BJ (cell line): Measurements from ENCODE around the gene ZBTB32. TPM values are rescaled to one million over a fixed set of nuclear protein-coding genes. Genes with fewer than 3 reads are reported as not detected.
"Not testable (repeated sequence)": the region's sequence is repeated elsewhere in the genome, so short reads cannot be mapped to it uniquely, and the experiment has no call there.

Experiments
- CTCF ChIA-PET: fragments of 350-600 bp; formaldehyde crosslinking; extraction: SDS; loops from one replicate; lab custom pipeline; 2021; ENCODE audit warnings: antibody characterized with exemption, inconsistent platforms; lab: Yijun Ruan, JAX
- POLR2A ChIA-PET: fragments of 300-600 bp; sonication (Branson Sonifier 250); formaldehyde crosslinking; extraction: SDS; loops from one replicate; lab custom pipeline; 2021; ENCODE audit warnings: antibody characterized with exemption; lab: Charles Lee
- DNase-seq: peaks from one replicate; pipeline ENCODE4 v3.0.0-alpha.2; 2011; ENCODE audit warnings: low read depth
- H3K27me3 ChIP-seq: 2 replicates; pipeline ENCODE4 v1.6.0; 2011; ENCODE audit warnings: low read length; ENCODE audit not compliant: control insufficient read depth, insufficient read depth
- H3K36me3 ChIP-seq: 2 replicates; pipeline ENCODE4 v1.5.1; 2011; ENCODE audit warnings: low read length; ENCODE audit not compliant: control insufficient read depth, insufficient read depth
- H3K4me3 ChIP-seq: 2 replicates; pipeline ENCODE4 v1.5.1; 2011; ENCODE audit warnings: low read depth, mild to moderate bottlenecking, control low read depth, low read length
- polyA plus RNA-seq: library from polyadenylated mRNA; depleted of rRNA; stranded (reverse); fragments of >200 nt; gene quantifications from 2 replicates; pipeline ENCODE4 v1.2.3, GENCODE V29; 2011
- TF ChIP-seq, protein P1 (sequence below): IDR thresholded peaks from 2 replicates; pipeline ENCODE4 v1.5.1; 2011; ENCODE audit warnings: low read depth, mild to moderate bottlenecking, control low read depth, inconsistent platforms, low read length, moderate library complexity; ENCODE audit not compliant: insufficient read depth

Gene ZBTB32
- polyA plus RNA-seq, 1 experiment = not detected

DNA sequence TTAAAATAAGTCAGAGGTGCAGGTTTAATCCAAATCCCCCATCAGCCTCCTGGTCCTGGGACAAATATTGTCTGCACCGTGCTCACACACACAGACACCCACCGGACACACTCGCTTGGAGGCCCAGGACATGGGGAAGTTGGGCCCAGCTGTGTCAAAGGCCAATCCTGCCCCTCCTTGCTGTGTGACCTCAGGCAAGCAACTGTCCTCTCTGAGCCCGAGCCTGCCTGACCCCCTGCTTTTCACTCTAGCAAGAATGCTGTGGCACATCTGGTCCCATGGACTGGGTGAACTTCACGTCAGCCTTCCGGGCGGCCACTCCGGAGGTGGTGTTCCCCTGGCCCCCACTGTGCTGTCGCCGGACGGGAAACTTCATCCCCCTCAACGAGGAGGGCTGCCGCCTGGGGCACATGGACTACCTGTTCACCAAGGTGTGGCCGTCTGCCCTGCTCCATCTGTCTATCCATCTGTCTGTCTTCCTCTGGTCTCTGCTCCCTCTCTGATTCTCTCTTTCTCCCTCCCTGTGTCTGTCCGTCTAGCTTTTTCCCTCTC is 28.7 kb upstream of the ZBTB32 start:
- TF ChIP-seq, protein P1, sequence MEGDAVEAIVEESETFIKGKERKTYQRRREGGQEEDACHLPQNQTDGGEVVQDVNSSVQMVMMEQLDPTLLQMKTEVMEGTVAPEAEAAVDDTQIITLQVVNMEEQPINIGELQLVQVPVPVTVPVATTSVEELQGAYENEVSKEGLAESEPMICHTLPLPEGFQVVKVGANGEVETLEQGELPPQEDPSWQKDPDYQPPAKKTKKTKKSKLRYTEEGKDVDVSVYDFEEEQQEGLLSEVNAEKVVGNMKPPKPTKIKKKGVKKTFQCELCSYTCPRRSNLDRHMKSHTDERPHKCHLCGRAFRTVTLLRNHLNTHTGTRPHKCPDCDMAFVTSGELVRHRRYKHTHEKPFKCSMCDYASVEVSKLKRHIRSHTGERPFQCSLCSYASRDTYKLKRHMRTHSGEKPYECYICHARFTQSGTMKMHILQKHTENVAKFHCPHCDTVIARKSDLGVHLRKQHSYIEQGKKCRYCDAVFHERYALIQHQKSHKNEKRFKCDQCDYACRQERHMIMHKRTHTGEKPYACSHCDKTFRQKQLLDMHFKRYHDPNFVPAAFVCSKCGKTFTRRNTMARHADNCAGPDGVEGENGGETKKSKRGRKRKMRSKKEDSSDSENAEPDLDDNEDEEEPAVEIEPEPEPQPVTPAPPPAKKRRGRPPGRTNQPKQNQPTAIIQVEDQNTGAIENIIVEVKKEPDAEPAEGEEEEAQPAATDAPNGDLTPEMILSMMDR = no peak
- ChIA-PET POLR2A (no interaction called here), CTCF (no interaction called here)
- H3K36me3 ChIP-seq = no peaks in the 10 kb centered on the region
- H3K4me3 ChIP-seq = no peak overlapping the region
- no peaks in the 10 kb centered on the region for H3K27me3 ChIP-seq
- no peak for DNase-seq

DNA sequence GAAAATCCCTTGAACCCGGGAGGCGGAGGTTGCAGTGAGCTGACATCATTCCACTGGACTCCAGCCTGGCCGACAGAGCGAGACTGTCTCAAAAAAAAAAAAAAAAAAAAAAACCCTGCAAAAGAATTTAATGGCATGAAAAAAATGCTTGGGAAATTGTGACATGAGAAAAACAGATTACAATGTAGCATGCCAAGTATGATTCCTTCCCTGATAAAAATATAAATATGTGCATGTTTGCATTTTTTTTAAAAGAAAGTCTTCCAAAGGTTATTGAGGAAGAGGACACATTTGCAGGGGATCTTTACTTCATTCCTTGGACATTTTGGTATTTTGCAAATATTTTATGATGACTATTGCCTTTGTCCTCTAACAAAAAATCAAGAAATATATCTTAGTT is 14.5 kb upstream of the ZBTB32 start:
- no peak for DNase-seq
- no peak overlapping the region for H3K4me3 ChIP-seq
- no peaks in the 10 kb centered on the region for H3K36me3 ChIP-seq
- POLR2A ChIA-PET = no interaction called here
- TF ChIP-seq, protein P1 = no peak
- no peaks in the 10 kb centered on the region for H3K27me3 ChIP-seq
- CTCF ChIA-PET = interaction anchor here (1.0 kb wide), 1 partner anchor 130 kb away, joined by 3 read pairs; no protein-coding TSS in a partner anchor

DNA sequence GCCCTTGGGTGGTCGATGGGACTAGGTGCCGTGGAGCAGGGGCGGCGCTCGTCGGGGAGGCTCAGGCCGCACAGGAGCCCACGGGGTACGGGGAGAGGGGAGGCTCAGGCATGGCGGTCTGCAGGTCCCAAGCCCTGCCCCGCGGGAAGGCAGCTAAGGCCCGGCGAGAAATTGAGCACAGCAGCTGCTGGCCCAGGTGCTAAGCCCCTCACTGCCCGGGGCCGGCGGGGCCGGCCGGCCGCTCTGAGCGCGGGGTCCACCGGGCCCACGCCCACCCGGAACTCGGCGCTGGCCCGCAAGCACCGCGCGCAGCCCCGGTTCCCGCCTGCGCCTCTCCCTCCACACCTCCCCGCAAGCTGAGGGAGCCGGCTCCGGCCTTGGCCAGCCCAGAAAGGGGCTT is 13.3 kb upstream of the ZBTB32 start:
- H3K4me3 ChIP-seq, POLR2A ChIA-PET, H3K27me3 ChIP-seq, DNase-seq, H3K36me3 ChIP-seq: not testable (repeated sequence)
- CTCF ChIA-PET = interaction anchor here (2.9 kb wide), 1 partner anchor 129 kb away, joined by 16 read pairs; no protein-coding TSS in a partner anchor

DNA sequence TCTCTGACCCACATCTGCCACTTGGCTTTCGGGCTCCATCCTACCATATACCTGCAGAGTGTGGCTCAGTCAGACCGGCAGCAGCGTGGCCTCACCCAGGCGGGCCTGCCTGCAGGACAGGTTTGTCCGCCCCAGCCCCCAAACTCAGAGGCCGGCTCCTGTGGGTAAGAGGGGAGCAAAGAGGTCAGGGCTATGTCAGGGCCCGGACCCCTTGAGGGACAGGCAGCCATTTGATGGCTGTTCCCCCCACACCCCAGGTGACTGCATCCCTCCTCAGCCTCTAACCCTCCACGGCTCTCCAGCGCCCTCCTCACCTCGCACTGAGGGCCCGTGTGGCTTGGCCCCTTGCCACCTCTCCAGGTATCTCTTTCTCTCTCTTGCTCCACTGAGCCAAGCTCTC is 12.3 kb upstream of the ZBTB32 start:
- TF ChIP-seq, protein P1 = no peak
- CTCF ChIA-PET = interaction anchor here (0.7 to 3.2 kb wide), 8 partner anchors 8 to 339 kb away, joined by 3 to 30 read pairs (median 4); partner anchors contain the start of genes COX6B1, PRODH2 and ZBTB32
- H3K27me3 ChIP-seq = peaks cover 2% of the 10 kb centered on the region
- no peak for DNase-seq
- no peak overlapping the region for H3K4me3 ChIP-seq
- no peaks in the 10 kb centered on the region for H3K36me3 ChIP-seq
- POLR2A ChIA-PET = no interaction called here

DNA sequence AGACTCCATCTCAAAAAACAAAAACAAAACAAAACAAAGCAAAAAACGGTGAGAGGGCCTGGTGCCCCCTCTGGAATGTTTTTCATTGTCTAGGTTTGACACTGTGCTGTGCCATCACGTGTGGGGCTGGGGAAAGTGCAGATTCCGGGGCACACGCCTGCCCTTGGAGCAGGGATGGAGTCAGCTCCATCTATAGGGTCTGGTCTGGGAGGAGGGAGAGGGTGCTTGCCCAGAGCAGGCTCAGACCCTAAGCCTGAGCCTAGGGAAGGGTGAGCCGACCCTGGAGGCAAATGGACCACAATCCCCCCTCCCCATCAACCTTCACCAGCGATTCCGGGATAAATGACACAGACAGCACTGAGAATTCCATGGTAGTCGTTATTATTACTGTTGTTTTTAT is 10.9 kb upstream of the ZBTB32 start:
- TF ChIP-seq, protein P1 = no peak
- Histone ChIP-seq H3K27me3 (peaks cover 2% of the 10 kb centered on the region), H3K4me3 (no peak overlapping the region), H3K36me3 (no peaks in the 10 kb centered on the region)
- DNase-seq = no peak
- ChIA-PET POLR2A (no interaction called here), CTCF (interaction anchor here (0.6 to 3.2 kb wide), 11 partner anchors 9 to 341 kb away, joined by 3 to 30 read pairs (median 4); partner anchors contain the start of genes PRODH2 and ZBTB32)
